ES-I3 (cell line): ENCODE data around the gene ABCC6.

Experiments used
- H3K36me3 ChIP-seq: 2 replicates; pipeline ENCODE4 v1.6.1; 2013; ENCODE audit warnings: mild to moderate bottlenecking, low read length, control low read depth, moderate library complexity; ENCODE audit not compliant: insufficient read depth
- H3K4me1 ChIP-seq: 2 replicates; pipeline ENCODE4 v1.6.1; 2013; ENCODE audit warnings: mild to moderate bottlenecking, control low read depth, low read length; ENCODE audit not compliant: insufficient read depth
- H3K9ac ChIP-seq: 2 replicates; pipeline ENCODE4 v1.6.1; 2013; ENCODE audit warnings: low read depth, mild to moderate bottlenecking, low read length, moderate library complexity
- H3K9me3 ChIP-seq: 2 replicates; pipeline ENCODE4 v1.6.1; 2013; ENCODE audit warnings: mild to moderate bottlenecking, low read length, moderate library complexity; ENCODE audit not compliant: control insufficient read depth, insufficient read depth

The ABCC6 gene

DNA sequence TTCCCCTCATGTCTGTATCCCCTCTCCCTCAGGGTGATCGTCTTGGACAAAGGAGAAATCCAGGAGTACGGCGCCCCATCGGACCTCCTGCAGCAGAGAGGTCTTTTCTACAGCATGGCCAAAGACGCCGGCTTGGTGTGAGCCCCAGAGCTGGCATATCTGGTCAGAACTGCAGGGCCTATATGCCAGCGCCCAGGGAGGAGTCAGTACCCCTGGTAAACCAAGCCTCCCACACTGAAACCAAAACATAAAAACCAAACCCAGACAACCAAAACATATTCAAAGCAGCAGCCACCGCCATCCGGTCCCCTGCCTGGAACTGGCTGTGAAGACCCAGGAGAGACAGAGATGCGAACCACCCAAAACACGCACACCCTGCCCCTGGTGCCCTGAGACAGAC, 82.2 kb downstream of the ABCC6 start:
- Histone ChIP-seq H3K9ac (no peak overlapping the region), H3K9me3 (no peaks in the 10 kb centered on the region), H3K36me3 (peaks cover 29% of the 10 kb centered on the region), H3K4me1 (peaks cover 8% of the 10 kb centered on the region; the same call in 1 of the 2 replicates)

DNA sequence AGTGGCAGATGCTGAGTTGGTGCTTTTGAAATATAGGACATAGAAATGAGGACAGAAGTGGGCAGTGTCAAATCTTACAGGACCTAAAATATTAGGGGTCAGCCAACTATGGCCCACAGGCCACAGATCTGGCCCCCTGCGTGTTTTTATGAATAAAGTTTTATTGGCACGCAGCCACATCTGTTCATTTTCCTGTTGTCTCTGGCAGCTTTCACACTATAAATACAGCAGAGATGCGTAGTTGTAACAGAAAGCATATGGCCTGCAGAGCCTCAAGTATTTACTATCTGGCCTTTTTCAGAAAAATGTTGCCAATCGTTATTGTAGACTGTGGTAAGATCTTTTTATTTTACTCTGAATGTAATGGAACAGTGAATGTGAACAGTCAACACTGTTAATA, 82.8 kb downstream of the ABCC6 start:
- peaks cover 33% of the 10 kb centered on the region for H3K36me3 ChIP-seq
- no peaks in the 10 kb centered on the region for H3K9me3 ChIP-seq
- H3K9ac ChIP-seq, result no peak overlapping the region
- peaks cover 8% of the 10 kb centered on the region; the same call in 1 of the 2 replicates for H3K4me1 ChIP-seq

DNA sequence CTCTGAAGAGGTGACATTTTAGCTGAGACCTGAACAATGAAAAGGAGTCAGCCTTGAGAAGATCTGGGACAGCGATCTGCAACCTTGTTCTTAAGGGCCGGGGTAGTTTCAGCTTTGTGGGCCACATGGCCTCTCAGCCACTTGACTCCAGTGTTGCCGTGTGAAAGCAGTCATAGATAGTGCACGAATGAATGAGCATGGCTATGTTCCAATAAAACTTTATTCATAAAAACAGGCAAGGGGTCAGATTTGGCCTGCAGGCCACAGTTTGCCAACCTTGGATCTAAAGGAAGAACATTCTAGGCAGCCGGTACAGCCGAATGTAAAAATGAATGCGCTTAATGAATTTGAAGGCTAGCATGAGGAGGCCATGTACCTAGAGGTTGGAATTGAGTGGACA, 83.5 kb downstream of the ABCC6 start:
- Histone ChIP-seq H3K4me1 (peaks cover 8% of the 10 kb centered on the region; the same call in 1 of the 2 replicates), H3K36me3 (peaks cover 33% of the 10 kb centered on the region), H3K9me3 (no peaks in the 10 kb centered on the region), H3K9ac (no peak overlapping the region)

DNA sequence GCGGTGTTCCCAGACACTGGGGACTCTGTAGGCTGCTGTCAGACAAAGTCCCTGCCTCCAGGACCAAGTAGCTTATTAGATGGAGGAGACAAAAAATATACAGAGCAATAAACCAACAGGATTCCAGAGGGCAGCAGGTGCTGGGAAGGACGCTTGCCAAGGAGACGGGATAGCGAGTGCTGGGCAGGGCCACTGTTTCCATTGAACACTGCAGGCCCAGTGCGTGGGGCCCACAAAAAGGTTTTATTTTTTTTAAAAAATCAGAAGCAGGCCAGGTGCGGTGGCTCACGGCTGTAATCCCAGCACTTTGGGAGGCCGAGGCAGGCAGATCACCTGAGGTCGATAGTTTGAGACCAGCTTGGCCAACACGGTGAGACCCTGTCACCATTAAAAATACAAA, 84.2 kb downstream of the ABCC6 start:
- peaks cover 4% of the 10 kb centered on the region; the same call in 1 of the 2 replicates for H3K4me1 ChIP-seq
- no peak overlapping the region for H3K9ac ChIP-seq
- H3K9me3 ChIP-seq, result no peaks in the 10 kb centered on the region
- H3K36me3 ChIP-seq, result peaks cover 33% of the 10 kb centered on the region

DNA sequence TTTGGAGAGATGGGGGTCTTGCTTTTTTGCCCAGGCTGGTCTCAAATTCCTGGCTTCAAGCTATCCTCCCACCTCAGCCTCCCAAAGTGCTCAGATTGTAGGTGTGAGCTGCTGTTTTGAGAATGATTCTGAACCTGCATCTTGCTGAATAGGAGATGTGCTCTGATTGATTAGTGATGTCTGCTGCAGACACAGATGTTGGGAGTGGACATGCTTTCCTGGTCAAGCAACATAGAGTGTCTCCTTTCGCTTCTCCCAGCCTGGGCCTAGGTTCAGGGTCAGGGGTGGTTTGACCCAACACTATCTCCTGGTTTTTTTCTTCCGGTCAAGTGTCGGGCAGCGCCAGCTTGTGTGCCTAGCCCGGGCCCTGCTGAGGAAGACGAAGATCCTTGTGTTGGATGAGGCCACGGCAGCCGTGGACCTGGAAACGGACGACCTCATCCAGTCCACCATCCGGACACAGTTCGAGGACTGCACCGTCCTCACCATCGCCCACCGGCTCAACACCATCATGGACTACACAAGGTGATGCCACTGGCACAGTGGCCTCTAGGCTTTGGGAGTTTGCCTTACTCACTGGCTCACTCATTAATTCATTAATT, 85.2 kb downstream of the ABCC6 start:
- no peaks in the 10 kb centered on the region for H3K4me1 ChIP-seq
- H3K9me3 ChIP-seq, result no peaks in the 10 kb centered on the region
- H3K36me3 ChIP-seq, result peaks cover 37% of the 10 kb centered on the region
- H3K9ac ChIP-seq, result no peak overlapping the region

DNA sequence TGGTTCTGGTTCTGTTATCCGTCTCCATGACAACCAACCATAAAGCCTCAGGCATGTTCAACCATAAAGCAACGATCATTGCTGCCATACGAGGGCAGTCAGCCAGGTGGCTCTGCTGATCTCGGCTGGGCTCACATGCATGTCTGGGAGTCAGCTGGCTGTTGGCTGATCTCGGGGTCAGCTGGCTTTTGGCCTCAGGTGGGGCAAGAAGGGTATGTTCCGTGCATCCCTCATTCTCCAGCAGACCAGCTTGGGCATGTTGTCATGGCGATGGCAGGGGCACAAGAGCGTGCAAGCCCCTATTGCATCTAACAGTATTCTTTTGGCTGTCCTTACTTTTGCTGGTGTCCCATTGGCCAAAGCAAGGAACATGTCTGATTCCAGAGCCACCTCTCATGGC, 86.2 kb downstream of the ABCC6 start:
- Histone ChIP-seq H3K9me3 (no peaks in the 10 kb centered on the region), H3K36me3 (peaks cover 37% of the 10 kb centered on the region)

DNA sequence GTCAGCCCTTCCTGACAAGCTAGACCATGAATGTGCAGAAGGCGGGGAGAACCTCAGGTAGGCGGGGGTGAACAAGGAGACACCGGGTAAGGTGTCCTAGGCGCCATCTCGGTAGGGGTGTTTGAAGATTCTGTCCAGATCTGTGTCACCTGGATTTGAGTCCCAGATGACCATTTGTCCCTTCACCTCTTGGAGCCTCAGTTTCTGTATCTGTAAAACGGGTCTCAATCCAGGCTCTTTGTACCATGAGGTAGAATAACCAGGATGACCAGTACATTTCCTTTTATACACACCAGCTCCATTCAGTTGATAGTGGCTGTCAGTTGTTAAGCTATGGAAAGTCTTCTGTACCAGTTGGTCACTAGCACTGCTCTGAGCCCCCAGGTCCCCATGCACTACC, 86.7 kb downstream of the ABCC6 start:
- Histone ChIP-seq H3K36me3 (peaks cover 37% of the 10 kb centered on the region), H3K9ac (no peak overlapping the region), H3K4me1 (no peaks in the 10 kb centered on the region), H3K9me3 (no peaks in the 10 kb centered on the region)

More for the DNA sequence above, 86.2 kb downstream of the ABCC6 start:
- H3K9ac ChIP-seq, result no peak overlapping the region
- H3K4me1 ChIP-seq, result no peaks in the 10 kb centered on the region

DNA sequence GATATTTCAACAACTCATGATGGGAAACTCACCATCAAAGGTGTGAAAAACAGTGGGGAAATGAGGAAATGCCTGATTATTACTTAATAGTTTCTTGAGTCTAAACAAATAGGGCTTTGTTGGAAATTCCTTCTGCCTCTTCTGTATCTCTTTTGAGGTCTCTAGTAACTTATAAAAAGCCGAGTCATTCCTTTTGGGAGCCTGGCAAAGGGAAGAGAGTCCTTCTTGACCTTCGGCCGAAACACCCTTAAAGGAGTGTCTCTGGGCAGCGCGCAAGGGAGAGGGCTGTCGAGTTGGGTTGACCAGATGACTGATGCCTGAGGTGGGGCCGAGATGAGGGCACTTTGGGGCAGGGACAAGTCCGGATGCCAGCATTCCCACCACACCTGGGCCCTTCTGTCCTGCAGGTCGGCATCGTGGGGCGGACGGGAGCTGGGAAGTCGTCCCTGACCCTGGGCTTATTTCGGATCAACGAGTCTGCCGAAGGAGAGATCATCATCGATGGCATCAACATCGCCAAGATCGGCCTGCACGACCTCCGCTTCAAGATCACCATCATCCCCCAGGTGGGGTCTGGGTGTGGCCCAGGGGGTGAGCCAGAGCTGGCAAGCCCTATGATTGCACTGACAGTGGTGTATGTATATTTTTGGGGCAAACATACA, 89.2 kb downstream of the ABCC6 start:
- H3K36me3 ChIP-seq, result peaks cover 25% of the 10 kb centered on the region; the same call in 1 of the 2 replicates

DNA sequence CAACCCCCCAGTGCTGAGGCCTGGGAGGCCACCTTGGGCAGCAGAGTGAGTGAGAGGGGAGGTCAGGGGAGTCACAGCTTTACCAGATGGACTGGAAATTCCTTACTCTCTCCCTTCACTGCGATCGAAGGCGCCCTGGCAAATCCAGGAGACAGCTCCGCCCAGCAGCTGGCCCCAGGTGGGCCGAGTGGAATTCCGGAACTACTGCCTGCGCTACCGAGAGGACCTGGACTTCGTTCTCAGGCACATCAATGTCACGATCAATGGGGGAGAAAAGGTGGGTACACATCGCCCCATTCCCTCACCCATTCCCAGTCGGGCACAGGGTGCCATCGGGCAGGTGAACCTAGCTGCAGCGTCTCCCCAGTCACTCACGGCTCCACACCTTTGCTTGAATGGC, 91.6 kb downstream of the ABCC6 start:
- no peak overlapping the region for H3K9ac ChIP-seq
- H3K4me1 ChIP-seq, result no peaks in the 10 kb centered on the region
- H3K36me3 ChIP-seq, result peaks cover 13% of the 10 kb centered on the region; the same call in 1 of the 2 replicates
- H3K9me3 ChIP-seq, result no peaks in the 10 kb centered on the region

More for the DNA sequence above, 89.2 kb downstream of the ABCC6 start:
- H3K9me3 ChIP-seq, result no peaks in the 10 kb centered on the region
- H3K4me1 ChIP-seq, result no peaks in the 10 kb centered on the region
- no peak overlapping the region for H3K9ac ChIP-seq

DNA sequence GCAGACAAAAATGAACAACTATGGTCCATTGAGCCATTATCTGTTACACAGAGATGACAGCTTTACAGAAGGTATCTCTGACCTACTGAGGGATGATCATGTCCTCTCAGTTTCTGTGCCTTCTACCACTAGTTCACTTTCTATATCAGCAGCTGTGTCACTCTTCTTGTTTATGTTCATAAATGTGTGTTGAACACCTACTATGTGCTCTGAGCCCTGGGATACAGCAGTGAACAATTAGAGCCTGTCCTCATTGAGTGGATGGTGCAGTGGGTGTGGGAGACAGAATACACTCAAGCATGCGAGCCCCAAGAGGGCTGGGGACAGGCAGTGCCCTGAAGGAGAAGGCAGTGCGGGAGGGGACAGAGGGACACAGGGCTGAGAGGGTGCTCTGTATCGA, 92.1 kb downstream of the ABCC6 start:
- H3K9me3 ChIP-seq, result no peaks in the 10 kb centered on the region
- peaks cover 11% of the 10 kb centered on the region; the same call in 1 of the 2 replicates for H3K36me3 ChIP-seq
- no peaks in the 10 kb centered on the region for H3K4me1 ChIP-seq
- H3K9ac ChIP-seq, result no peak overlapping the region

DNA sequence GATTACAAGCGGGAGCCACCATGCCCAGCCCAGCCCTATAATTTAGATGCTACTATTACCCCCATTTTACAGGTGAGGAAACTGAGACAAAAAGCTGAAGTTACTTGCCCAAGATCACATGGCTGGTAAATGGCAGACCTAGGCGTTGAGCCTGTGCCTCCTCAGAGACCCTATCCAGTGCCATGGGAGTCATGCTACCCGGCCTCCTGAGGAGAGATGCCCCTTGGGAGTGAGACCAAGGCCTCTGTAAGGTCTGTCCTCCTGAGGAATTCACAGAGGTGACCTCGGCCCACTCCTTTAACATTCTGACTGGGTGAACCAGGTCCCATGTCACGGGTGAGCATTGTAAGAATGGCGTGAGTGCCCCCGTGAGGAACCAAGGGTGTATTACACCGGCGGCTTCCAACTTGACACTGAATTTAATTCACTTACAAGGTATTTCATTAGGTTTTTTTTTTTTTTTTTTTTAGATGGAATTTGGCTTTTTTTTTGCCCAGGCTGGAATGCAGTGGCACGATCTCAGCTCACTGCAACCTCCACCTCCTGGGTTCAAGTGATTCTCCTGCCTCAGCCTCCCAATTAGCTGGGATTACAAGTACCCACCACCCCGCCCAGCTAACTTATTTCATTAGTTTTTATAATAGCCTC, 95.7 kb downstream of the ABCC6 start:
- H3K9ac ChIP-seq, result no peak overlapping the region
- H3K9me3 ChIP-seq, result peaks cover 3% of the 10 kb centered on the region
- no peaks in the 10 kb centered on the region for H3K4me1 ChIP-seq
- H3K36me3 ChIP-seq, result peaks cover 13% of the 10 kb centered on the region

DNA sequence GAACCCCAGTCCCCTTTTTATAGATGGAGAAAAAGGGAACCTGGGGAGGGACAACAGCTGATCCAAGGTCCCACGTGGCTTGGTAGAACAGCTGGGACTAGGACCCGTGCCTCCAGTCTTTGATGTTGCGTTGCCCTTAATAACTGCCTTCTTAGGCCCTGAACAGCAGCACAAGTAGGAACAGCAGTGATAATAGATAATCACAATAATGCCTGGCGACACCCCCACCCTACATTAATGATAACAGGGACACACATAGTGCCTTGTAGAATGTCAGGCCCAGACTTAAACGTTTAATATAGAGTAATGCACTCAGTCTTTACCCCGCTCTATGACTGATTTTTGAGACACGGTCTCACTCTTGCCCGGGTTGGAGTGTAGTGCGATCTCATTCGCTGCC, 96.4 kb downstream of the ABCC6 start:
- Histone ChIP-seq H3K36me3 (peaks cover 18% of the 10 kb centered on the region), H3K9me3 (peaks cover 3% of the 10 kb centered on the region), H3K4me1 (no peaks in the 10 kb centered on the region), H3K9ac (no peak overlapping the region)

DNA sequence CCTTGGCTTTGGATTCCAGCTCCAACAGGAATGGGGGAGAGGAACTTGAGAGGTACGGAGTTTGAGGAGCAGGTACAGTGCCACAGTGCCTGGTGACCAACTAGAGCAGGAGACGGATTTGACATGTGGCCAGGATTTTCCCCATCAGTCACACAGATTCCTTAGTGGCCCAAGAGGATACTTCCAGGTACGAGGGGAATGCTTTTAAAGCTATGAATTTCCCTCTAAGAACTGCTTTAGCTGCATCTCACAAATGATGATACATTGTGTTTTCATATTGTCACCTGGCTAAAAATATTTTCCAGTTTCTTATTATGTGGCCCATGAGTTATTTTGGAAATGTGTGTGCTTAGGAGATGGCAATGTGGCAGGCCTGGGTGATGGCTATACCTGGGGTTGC, 98.3 kb downstream of the ABCC6 start:
- Histone ChIP-seq H3K4me1 (no peaks in the 10 kb centered on the region), H3K9ac (no peak overlapping the region), H3K9me3 (peaks cover 3% of the 10 kb centered on the region), H3K36me3 (peaks cover 17% of the 10 kb centered on the region)

DNA sequence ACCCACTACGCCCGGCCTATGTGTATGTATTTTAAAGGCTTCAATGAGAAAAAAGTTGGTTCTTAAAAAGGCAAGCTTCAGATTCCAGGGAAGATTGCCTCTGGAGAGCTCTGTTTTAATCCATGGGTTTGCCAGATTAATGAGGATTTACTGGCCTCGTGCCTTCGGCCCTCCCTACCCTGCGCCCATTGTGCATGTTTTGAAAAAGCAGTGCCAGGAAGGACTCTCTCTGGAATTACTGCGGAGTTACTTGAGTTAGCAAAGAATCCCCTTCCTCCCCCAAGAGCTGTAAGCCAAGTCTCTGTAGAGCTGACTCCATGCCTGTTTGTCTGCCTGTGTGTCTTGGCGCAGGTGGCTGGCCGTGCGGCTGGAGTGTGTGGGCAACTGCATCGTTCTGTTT, 98.9 kb downstream of the ABCC6 start:
- H3K4me1 ChIP-seq, result no peaks in the 10 kb centered on the region
- H3K9me3 ChIP-seq, result peaks cover 3% of the 10 kb centered on the region
- H3K9ac ChIP-seq, result no peak overlapping the region
- H3K36me3 ChIP-seq, result peaks cover 16% of the 10 kb centered on the region

DNA sequence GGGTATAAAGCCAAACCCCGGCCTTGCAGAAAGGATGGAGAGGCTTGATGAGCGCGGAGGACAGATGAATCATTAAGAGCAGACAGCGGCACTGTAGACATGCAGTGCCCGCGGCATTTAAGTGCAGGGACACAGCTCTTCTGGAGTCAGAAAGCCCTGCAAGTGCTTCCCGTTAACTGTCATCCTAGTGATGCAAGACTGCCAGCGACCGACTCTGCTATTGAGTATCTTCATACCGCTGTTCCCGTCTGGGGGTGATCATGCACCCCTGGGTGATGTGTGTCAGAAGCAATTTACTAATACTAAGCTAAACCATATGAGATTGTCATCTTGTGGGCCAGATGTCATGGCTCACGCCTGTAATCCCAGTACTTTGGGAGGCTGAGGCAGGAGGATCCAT, 101.0 kb downstream of the ABCC6 start:
- Histone ChIP-seq H3K9me3 (peaks cover 3% of the 10 kb centered on the region), H3K4me1 (no peaks in the 10 kb centered on the region), H3K9ac (no peak overlapping the region), H3K36me3 (peaks cover 16% of the 10 kb centered on the region)
